NCI-H526 (cell line): ENCODE results near the gene MVK.

ENCODE experiments used
- DNase-seq, 2 experiments: peaks; one replicate each; lab custom pipeline; 2025; lab: John Stamatoyannopoulos, UW

MVK gene

GRCh38 chr12:109567296-109567695 lies 6.3 kb upstream of the MVK start:
- DNase-seq, result no peak

- DNase-seq, result no peak
Observed at GRCh38 chr12:109567967-109568366, 5.6 kb upstream of the MVK start.

DNA sequence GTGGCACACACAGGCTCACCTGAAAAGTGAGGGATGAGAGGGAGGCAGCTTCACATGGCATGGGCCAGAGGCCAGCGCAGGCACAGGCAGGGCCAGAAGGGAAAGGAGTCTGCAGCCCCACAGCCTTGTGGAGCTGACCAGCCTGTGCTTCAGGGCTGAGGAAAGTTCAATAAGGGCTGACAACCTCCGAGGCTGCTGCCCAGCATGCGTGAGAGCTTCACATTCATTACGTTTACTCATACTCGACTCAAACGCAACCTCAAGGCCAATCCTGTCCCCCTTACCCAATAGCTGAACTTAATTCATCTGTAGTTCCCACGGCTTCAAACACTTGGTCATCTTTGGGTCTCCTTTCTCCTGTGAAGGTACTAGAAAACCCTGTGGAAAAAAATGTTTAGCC lies 5.1 kb upstream of the MVK start:
- no peak for DNase-seq

- DNase-seq, result no peak
Observed at GRCh38 chr12:109571773-109572505, 1.7 kb upstream of the MVK start.

DNA sequence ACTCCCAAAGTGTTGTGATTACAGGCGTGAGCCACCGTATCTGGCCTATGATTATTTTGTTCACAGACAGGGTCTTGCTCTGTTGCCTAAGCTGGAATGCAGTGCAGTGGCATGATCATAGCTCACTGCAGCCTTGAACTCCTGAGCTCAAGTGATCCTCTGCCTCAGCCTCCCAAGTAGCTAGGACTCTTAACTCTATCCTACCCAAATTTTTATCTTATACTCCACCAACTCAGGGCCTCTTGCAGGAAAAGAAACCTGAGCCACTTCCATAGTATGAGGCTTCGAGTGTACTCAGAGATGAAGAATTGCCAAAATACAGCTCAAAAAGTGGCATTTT lies 1.1 kb upstream of the MVK start:
- no peak for DNase-seq

DNA sequence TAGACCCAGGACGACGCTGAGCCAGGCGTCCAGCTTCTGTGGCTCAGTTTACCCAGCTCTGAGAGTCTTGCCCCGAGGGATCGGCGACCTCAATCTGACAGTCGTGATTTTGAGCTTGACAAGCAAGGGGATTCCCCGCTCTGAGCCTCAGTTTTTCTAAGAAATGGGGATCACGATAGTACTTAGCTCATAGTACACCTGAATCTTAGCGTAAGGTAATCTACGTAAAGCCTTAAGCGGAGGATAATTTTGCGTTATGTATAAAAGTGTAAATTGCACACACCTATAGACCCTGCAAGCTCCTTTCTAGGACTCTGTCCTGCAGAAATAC lies 285 bp downstream of the MVK start:
- DNase-seq, result no peak

DNA sequence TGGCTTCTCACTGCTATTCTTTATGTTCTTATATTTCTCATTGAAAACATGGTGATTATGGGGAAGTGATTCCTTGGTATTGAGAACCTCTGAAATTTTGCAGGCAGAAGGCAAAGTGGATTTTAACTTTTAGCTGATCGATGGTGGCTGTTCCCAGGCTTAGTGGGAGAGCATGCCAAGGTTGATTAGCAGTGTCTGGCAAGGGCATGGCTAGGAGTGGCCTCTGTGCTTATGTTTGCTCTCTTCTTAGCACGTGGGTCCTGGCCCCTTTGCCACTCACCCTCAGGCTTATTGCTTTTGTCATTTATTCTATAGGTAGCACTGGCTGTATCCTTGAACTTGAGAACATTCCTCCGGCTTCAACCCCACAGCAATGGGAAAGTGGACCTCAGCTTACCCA lies 2.1 kb downstream of the MVK start:
- no peak for DNase-seq

DNA sequence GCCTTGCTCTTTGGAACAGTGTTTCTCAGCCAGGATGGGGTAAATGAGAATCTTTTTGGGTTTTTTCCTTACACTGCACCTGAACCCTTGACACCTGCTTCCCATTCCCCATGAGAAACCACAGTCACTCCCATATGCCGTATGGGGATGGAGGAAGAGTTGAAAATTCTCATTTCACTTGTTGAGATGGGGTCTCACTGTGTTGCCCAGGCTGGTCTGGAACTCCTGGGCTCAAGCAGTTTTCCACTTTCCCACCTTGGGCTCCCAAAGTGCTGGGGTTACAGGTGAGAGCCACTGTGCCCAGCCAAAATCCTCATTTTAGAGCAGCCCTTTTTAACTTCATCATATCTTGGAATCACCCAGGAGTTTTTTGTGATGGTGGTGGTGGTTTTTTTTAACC lies 3.7 kb downstream of the MVK start:
- DNase-seq, result no peak

- no peak for DNase-seq
Observed at GRCh38 chr12:109578330-109578927, 4.8 kb downstream of the MVK start.

GRCh38 chr12:109579639-109580038 lies 6.0 kb downstream of the MVK start:
- DNase-seq, result no peak

GRCh38 chr12:109580272-109580671 lies 6.7 kb downstream of the MVK start:
- DNase-seq, result no peak

GRCh38 chr12:109580684-109581333 lies 7.2 kb downstream of the MVK start:
- no peak for DNase-seq

DNA sequence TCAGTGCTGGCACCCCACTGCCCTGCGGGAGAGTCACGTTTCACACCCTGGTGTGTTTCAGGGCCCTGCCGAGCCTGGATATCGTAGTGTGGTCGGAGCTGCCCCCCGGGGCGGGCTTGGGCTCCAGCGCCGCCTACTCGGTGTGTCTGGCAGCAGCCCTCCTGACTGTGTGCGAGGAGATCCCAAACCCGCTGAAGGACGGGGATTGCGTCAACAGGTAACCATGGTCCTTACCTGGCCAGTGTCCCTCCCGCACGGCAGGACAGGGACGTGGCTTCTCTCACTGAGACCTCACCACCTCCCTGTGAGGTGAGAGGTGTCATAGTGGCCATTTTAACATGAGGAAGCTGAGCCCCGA lies 7.7 kb downstream of the MVK start:
- DNase-seq, result no peak

DNA sequence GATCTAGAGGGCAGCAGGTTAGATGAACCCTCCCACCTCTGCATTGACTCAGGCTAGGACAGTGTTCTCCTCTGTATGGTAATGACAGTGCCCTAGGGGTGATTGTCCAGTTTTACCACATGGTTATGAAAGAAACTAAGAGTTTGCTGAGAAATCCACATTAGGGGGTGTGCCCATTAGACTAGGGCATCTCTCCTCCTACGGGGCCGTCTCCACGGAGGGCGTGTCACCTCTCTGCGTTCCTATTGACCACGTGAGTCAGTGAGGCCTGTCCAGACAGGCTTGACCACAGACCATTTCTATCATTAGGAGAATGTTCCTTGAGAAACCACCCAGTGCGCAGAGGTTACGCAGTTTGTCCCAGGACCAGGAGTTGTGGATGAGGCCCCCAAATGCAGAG lies 8.3 kb downstream of the MVK start:
- DNase-seq, result no peak

DNA sequence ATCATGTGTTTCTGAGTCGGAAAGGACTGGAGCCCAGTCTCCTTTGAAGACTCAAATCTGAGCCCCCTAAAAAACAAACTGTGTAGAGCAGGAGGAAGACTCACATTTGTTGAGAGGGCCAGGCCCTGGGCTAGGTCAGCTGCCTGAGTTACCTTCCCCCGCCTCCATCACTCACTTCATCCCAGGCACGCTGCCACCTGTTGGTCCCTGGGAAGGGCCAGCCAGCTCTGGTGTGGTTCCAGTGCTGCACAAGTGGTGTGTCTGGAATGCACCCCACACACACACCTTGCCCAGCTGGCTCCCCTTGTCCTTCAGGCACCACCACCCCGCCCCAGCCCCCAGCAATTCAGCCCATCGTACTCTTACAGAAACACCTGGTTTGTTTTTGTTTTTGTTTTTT lies 9.0 kb downstream of the MVK start:
- no peak for DNase-seq

DNA sequence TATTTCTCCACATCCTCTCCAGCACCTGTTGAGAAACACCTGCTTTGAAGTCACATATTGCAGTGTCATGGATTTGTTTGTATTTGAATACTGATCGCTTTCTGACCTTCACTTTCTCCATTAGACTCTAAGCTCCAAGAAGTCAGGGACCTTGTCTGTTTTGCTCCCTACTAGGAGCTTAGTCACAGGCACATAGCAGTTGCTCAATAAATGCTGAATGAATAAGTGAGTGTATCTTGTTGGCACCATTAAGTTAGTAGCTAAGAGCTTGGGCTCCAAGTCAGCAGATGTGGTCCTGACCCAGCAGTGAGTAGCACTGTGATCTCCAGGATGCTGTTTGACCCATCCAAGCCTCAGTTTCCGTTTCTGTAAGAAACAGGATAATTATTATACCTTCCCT lies 10.1 kb downstream of the MVK start:
- DNase-seq, result peak in 1 of 2 experiments; percentile 32

GRCh38 chr12:109586385-109587296 lies 13.0 kb downstream of the MVK start:
- peak; percentile 59 to 66 for DNase-seq

DNA sequence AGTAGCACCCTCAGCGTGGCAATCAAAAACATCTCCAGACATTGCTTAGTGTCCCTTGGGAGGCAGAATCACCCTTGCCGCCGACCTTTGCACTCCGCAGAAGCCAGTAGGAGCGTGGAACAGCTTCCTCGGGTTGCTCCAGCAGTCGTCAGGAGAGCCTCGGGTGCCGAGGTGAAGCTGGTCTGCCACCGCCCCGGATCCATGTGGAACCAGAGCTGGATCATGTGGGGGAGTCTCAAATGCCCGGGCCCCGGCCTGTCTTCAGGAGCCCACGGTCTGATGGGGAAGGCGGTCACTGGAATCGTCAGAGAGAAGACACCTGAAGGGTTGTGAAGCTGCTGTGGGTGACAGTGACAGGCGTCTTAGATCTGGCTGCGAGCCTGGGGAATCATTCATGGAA lies 14.3 kb downstream of the MVK start:
- no peak for DNase-seq

DNA sequence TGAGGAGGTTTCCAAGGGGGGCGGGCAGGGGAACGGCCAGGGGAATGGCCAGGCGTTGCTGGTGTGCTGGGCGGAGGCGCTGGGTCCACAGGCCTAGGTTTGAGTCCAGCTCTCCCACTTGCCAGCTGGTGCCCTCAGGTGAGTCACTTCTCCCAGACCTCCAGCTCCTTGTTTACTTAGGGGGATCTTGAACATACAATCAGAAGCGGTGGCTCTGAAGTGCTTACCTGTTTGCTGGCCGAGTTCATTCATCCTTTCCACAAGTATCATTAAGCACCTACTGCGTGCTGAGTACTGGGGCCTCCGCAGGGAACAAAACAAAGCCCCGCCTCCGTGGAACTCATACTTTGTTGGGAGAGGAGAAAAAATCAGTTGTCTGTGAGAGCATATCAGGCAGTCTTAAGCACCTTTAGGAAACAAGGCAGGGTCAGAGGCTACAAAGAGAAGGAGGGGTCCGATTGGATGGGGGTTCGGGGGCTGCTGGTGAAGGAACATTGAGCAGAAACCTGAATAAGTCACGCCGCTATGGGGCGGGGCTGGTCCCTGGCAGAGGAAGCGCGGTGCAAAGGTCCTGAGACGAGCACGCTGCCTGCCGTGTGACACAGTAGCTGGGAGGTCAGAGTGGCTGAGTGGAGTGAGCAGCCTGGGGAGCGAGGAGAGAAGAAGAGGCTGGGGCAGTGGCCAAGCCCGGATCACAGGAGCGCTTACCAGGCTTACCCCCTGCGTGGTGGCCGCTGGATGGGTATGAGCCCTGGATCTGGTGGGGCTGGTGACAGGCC lies 15.1 kb downstream of the MVK start:
- DNase-seq, result no peak

DNA sequence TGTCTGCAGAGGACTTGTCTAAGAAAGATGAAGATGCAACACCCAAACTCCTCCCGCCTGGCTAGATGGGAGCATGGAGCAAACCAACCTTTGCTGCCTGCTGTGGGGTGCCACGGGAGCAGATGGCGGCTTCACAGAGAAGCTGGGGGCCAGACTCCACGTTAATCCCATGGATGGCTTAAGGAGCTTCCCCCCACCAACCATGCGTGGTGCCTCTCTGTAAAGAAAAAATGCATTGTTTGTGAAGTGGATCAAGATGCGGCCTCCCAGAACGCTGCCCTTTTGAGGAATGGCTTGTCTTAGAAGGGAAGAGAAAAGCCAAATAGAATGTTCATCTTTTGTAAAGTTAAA lies 15.6 kb downstream of the MVK start:
- no peak for DNase-seq

- DNase-seq, result no peak
Observed at GRCh38 chr12:109589691-109590245, 16.2 kb downstream of the MVK start.

GRCh38 chr12:109590566-109590965 lies 17.0 kb downstream of the MVK start:
- no peak for DNase-seq
